OCI-LY3 (cell line): ENCODE measurements around the gene SSRP1.

Experiments used
- H2AFZ ChIP-seq: fragments of 200-600, 300-600 bp; shearing (Covaris generic); 2 replicates; pipeline ENCODE4 v1.6.0; 2014; ENCODE audit warnings: antibody characterized with exemption, low read depth, low read length
- H3K27ac ChIP-seq: fragments of 200-600, 300-600 bp; sonication (generic); 2 replicates; pipeline ENCODE4 v1.5.1; 2014; ENCODE audit warnings: mild to moderate bottlenecking, low read length, moderate library complexity, mixed read lengths
- H3K27me3 ChIP-seq: fragments of 200-600, 300-600 bp; sonication (generic); 2 replicates; pipeline ENCODE4 v1.6.1; 2014; ENCODE audit warnings: low read depth, low read length, mixed read lengths
- H3K36me3 ChIP-seq: fragments of 200-600, 300-600 bp; sonication (generic); replicated peaks from 2 replicates; pipeline ENCODE3; 2014; ENCODE audit warnings: low read depth, low read length, mixed read lengths
- H3K4me1 ChIP-seq: fragments of 300-600, 200-600 bp; sonication (generic); 2 replicates; pipeline ENCODE4 v1.6.1; 2014; ENCODE audit warnings: low read length, mixed read lengths
- H3K4me2 ChIP-seq: fragments of 200-600, 300-600 bp; sonication (generic); 2 replicates; pipeline ENCODE4 v1.6.1; 2014; ENCODE audit warnings: low read length, mixed read lengths
- H3K4me3 ChIP-seq: fragments of 300-600, 200-600 bp; sonication (generic); 2 replicates; pipeline ENCODE4 v1.5.1; 2014; ENCODE audit warnings: antibody characterized with exemption, mild to moderate bottlenecking, low read length, moderate library complexity
- H3K79me2 ChIP-seq: fragments of 300-600, 200-600 bp; shearing (Covaris generic); 2 replicates; pipeline ENCODE4 v1.6.1; 2014; ENCODE audit warnings: mild to moderate bottlenecking, low read length, mixed read lengths
- H3K9ac ChIP-seq: fragments of 300-600, 200-600 bp; shearing (Covaris generic); 2 replicates; pipeline ENCODE4 v1.6.0; 2014; ENCODE audit warnings: mild to moderate bottlenecking, low read length, moderate library complexity
- H3K9me3 ChIP-seq: fragments of 200-600, 300-600 bp; shearing (Covaris generic); 2 replicates; pipeline ENCODE4 v1.6.1; 2014; ENCODE audit warnings: low read length, mixed read lengths; ENCODE audit not compliant: insufficient read depth
- H4K20me1 ChIP-seq: fragments of 200-600, 300-600 bp; sonication (generic); 2 replicates; pipeline ENCODE4 v1.6.1; 2016; ENCODE audit warnings: low read length, mixed read lengths; ENCODE audit not compliant: insufficient read depth
- EZH2phosphoT487 ChIP-seq: fragments of 200-600 bp; shearing (Covaris generic); IDR thresholded peaks from 2 replicates; pipeline ENCODE4 v1.6.1; 2018; ENCODE audit warnings: antibody characterized with exemption, mixed run types, low read depth
- TF ChIP-seq, protein P1 (sequence below): fragments of 200-600, 300-600 bp; sonication (generic); IDR thresholded peaks from 2 replicates; pipeline ENCODE4 v1.5.1; 2014; ENCODE audit warnings: antibody characterized with exemption, low read length, low read depth

The SSRP1 gene

DNA sequence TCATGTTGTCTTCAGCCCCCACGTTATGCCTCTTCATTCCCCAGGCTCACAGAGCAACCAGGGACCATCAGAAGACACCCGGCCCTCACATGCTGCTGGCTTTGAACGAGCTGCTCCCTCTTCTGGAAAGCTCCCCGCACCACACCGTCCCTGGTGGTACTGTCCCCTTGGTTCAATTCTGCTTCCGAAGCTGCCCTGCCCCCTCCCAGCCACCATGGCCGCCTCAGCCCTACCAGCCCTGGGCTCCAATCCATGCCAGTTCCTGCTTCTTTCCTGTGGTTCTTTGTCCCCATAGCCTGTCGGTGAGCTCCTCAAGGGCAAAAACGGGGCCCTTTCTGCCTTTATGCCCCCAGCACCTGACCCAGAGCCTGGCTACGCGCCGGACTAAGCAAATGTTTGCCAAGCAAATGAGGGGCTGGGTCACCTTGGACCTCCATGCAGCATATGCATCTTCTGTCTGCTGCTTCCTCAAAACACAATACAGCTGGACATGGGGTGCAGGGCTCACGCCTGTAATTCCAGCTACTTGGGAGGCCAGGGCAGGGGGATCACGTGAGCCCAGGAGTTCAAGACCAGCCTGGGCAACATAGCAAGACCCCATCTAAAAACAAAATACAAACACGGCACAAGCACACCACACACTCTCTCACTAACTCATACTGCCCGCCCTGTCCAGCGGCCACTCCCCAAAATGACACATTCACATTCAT is 32.3 kb downstream of the SSRP1 start:
- Histone ChIP-seq H3K27ac (no peak overlapping the region), H3K9me3 (no peaks in the 10 kb centered on the region), H3K4me3 (no peak overlapping the region), H3K9ac (no peak overlapping the region), H3K4me1 (no peaks in the 10 kb centered on the region), H3K27me3 (no peaks in the 10 kb centered on the region), H3K36me3 (peaks cover 13% of the 10 kb centered on the region), H2AFZ (no peak overlapping the region), H4K20me1 (no peaks in the 10 kb centered on the region), H3K79me2 (no peaks in the 10 kb centered on the region), H3K4me2 (no peak overlapping the region)
- TF ChIP-seq, protein P1, sequence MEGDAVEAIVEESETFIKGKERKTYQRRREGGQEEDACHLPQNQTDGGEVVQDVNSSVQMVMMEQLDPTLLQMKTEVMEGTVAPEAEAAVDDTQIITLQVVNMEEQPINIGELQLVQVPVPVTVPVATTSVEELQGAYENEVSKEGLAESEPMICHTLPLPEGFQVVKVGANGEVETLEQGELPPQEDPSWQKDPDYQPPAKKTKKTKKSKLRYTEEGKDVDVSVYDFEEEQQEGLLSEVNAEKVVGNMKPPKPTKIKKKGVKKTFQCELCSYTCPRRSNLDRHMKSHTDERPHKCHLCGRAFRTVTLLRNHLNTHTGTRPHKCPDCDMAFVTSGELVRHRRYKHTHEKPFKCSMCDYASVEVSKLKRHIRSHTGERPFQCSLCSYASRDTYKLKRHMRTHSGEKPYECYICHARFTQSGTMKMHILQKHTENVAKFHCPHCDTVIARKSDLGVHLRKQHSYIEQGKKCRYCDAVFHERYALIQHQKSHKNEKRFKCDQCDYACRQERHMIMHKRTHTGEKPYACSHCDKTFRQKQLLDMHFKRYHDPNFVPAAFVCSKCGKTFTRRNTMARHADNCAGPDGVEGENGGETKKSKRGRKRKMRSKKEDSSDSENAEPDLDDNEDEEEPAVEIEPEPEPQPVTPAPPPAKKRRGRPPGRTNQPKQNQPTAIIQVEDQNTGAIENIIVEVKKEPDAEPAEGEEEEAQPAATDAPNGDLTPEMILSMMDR, result no peak
- no peak for TF ChIP-seq EZH2phosphoT487

DNA sequence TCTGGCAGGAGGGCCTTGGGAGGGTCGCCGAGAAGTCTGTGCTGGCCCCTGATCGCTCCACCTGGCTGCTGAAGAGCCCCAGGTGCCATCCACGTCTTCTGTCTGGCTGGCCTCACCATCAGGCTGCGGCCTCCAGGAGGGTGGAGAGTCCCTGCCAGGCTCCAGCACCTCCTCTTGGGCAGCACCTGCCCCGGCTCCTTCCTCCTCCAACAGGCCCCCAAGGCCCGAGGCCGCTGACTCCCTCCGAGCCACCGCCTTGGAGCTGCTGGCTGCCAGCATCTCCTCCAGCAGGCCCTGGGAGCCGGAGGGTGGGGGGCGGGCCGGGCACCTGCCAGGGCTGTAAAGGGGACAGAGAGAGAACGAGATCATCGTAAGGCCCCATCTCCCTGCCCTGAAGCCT is 33.2 kb downstream of the SSRP1 start:
- Histone ChIP-seq H4K20me1 (no peaks in the 10 kb centered on the region), H3K4me1 (no peaks in the 10 kb centered on the region), H3K27me3 (no peaks in the 10 kb centered on the region), H3K9ac (no peak overlapping the region), H3K4me2 (no peak overlapping the region), H3K9me3 (no peaks in the 10 kb centered on the region), H3K79me2 (no peaks in the 10 kb centered on the region), H3K4me3 (no peak overlapping the region), H2AFZ (no peak overlapping the region), H3K36me3 (peaks cover 16% of the 10 kb centered on the region), H3K27ac (no peak overlapping the region)
- TF ChIP-seq, protein P1, result no peak
- TF ChIP-seq EZH2phosphoT487, result no peak

- Histone ChIP-seq H4K20me1 (no peaks in the 10 kb centered on the region), H2AFZ (no peak overlapping the region), H3K9ac (no peak overlapping the region), H3K36me3 (peaks cover 16% of the 10 kb centered on the region), H3K4me3 (no peak overlapping the region), H3K4me2 (no peak overlapping the region), H3K27me3 (no peaks in the 10 kb centered on the region), H3K4me1 (no peaks in the 10 kb centered on the region), H3K79me2 (no peaks in the 10 kb centered on the region), H3K27ac (no peak overlapping the region), H3K9me3 (no peaks in the 10 kb centered on the region)
- TF ChIP-seq EZH2phosphoT487, result no peak
- TF ChIP-seq, protein P1, result no peak
These were observed 33.8 kb downstream of the SSRP1 start for GRCh38 chr11:57301711-57302423.

- TF ChIP-seq, protein P1, result no peak
- no peak for TF ChIP-seq EZH2phosphoT487
- no peaks in the 10 kb centered on the region for H3K4me1 ChIP-seq
- H3K9ac ChIP-seq, result no peak overlapping the region
- H3K4me2 ChIP-seq, result no peak overlapping the region
- no peaks in the 10 kb centered on the region for H3K79me2 ChIP-seq
- no peak overlapping the region for H3K27ac ChIP-seq
- H3K9me3 ChIP-seq, result no peaks in the 10 kb centered on the region
- H3K4me3 ChIP-seq, result no peak overlapping the region
- H2AFZ ChIP-seq, result no peak overlapping the region
- no peaks in the 10 kb centered on the region for H4K20me1 ChIP-seq
- peaks cover 16% of the 10 kb centered on the region for H3K36me3 ChIP-seq
- H3K27me3 ChIP-seq, result no peaks in the 10 kb centered on the region
These were observed 34.9 kb downstream of the SSRP1 start for GRCh38 chr11:57300785-57301184.
